ENCODE results near the gene GPR156. TPM values are rescaled to one million over a fixed set of nuclear protein-coding genes. Genes with fewer than 3 reads are reported as not detected.

GPR156 gene
- polyA plus RNA-seq, 1 donor from 2014 or later: 0.22 TPM

DNA sequence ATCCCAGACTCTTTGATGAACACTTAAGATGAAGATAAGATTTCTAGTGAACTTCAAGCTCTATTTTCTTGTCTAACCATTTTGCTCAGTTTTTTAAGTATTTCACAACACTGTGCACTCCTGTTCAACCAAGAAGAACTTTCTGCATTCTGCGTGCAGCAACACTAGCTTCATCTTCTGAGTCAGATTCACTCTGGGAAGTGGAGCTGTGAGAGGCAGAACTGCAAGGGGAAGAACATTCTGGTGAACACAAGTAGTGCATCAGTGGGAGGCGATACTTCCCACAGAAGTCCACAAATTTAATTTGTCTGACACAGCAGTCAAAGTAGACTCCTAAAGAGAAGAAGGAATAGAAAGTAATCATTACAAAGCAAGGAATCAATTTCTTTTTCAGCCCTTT, 46.1 kb upstream of the GPR156 start:
- Histone ChIP-seq H3K27me3 (ENCODE audit: insufficient read depth, low read depth, low read length) (no peaks in the 10 kb centered on the region), H3K27ac (ENCODE audit: low read length) (no peak overlapping the region), H3K4me2 (ENCODE audit: low read length) (no peak overlapping the region), H4K20me1 (ENCODE audit: insufficient read depth) (no peaks in the 10 kb centered on the region), H3K9me3 (ENCODE audit: low read length) (no peaks in the 10 kb centered on the region), H3K9ac (ENCODE audit: low read length) (no peak overlapping the region), H3K79me2 (replicated peaks; ENCODE audit: insufficient read depth, low read length) (no peaks in the 10 kb centered on the region), H3K4me3 (ENCODE audit: low read length) (no peak overlapping the region), H3K36me3 (ENCODE audit: insufficient read depth, low read length) (peaks cover 6% of the 10 kb centered on the region), H2AFZ (ENCODE audit: low read depth, low read length) (no peak overlapping the region), H3F3A (ENCODE audit: insufficient read depth, low read length, poor library complexity, severe bottlenecking) (no peaks in the 10 kb centered on the region), H3K9me2 (ENCODE audit: insufficient read depth, low read length) (no peaks in the 10 kb centered on the region)
- TF ChIP-seq, protein P1, sequence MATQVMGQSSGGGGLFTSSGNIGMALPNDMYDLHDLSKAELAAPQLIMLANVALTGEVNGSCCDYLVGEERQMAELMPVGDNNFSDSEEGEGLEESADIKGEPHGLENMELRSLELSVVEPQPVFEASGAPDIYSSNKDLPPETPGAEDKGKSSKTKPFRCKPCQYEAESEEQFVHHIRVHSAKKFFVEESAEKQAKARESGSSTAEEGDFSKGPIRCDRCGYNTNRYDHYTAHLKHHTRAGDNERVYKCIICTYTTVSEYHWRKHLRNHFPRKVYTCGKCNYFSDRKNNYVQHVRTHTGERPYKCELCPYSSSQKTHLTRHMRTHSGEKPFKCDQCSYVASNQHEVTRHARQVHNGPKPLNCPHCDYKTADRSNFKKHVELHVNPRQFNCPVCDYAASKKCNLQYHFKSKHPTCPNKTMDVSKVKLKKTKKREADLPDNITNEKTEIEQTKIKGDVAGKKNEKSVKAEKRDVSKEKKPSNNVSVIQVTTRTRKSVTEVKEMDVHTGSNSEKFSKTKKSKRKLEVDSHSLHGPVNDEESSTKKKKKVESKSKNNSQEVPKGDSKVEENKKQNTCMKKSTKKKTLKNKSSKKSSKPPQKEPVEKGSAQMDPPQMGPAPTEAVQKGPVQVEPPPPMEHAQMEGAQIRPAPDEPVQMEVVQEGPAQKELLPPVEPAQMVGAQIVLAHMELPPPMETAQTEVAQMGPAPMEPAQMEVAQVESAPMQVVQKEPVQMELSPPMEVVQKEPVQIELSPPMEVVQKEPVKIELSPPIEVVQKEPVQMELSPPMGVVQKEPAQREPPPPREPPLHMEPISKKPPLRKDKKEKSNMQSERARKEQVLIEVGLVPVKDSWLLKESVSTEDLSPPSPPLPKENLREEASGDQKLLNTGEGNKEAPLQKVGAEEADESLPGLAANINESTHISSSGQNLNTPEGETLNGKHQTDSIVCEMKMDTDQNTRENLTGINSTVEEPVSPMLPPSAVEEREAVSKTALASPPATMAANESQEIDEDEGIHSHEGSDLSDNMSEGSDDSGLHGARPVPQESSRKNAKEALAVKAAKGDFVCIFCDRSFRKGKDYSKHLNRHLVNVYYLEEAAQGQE (IDR thresholded peaks at IDR 0.05; ENCODE audit: borderline replicate concordance): no peak
- no peak for TF ChIP-seq EP300 (conservative IDR thresholded peaks at IDR 0.05; ENCODE audit: poor library complexity, severe bottlenecking)
- no peak for TF ChIP-seq MXI1 (conservative IDR thresholded peaks at IDR 0.05; ENCODE audit: poor library complexity, severe bottlenecking)
- no peak for TF ChIP-seq POLR2AphosphoS5 (IDR thresholded peaks at IDR 0.05)
- TF ChIP-seq RAD21 (conservative IDR thresholded peaks at IDR 0.05): no peak
- TF ChIP-seq, protein P2, sequence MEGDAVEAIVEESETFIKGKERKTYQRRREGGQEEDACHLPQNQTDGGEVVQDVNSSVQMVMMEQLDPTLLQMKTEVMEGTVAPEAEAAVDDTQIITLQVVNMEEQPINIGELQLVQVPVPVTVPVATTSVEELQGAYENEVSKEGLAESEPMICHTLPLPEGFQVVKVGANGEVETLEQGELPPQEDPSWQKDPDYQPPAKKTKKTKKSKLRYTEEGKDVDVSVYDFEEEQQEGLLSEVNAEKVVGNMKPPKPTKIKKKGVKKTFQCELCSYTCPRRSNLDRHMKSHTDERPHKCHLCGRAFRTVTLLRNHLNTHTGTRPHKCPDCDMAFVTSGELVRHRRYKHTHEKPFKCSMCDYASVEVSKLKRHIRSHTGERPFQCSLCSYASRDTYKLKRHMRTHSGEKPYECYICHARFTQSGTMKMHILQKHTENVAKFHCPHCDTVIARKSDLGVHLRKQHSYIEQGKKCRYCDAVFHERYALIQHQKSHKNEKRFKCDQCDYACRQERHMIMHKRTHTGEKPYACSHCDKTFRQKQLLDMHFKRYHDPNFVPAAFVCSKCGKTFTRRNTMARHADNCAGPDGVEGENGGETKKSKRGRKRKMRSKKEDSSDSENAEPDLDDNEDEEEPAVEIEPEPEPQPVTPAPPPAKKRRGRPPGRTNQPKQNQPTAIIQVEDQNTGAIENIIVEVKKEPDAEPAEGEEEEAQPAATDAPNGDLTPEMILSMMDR (IDR thresholded peaks at IDR 0.05; ENCODE audit: poor library complexity, severe bottlenecking): no peak
- TF ChIP-seq EZH2 (IDR thresholded peaks at IDR 0.05; ENCODE audit: borderline replicate concordance, insufficient read depth, low read length, poor library complexity, severe bottlenecking): no peak
- TF ChIP-seq SMC3 (conservative IDR thresholded peaks at IDR 0.05; ENCODE audit: poor library complexity): no peak
- TF ChIP-seq TAF1 (IDR thresholded peaks at IDR 0.05; ENCODE audit: low read depth): no peak

DNA sequence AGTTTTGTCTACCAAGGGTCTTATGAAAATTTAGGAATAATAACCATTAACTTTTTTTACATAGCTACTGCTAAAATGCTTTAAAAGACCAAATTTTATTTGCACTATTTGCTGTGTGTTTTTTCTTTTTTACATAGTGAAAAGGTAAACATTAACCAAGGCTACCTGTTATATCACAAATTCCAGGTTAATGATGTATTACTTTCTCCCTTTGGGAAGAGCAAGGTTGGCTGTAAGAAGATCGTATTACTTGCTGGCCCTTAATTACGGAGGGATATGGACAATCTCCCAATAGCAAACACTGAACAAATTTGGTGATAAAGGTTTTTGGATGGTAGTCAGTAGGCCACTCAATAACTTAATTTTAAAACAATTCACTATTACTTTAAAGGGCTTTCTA, 41.8 kb upstream of the GPR156 start:
- no peaks in the 10 kb centered on the region for H3F3A ChIP-seq (ENCODE audit: insufficient read depth, low read length, poor library complexity, severe bottlenecking)
- no peaks in the 10 kb centered on the region for H3K9me2 ChIP-seq (ENCODE audit: insufficient read depth, low read length)
- no peaks in the 10 kb centered on the region for H3K9me3 ChIP-seq (ENCODE audit: low read length)
- peaks cover 6% of the 10 kb centered on the region for H3K36me3 ChIP-seq (ENCODE audit: insufficient read depth, low read length)
- H2AFZ ChIP-seq (ENCODE audit: low read depth, low read length): no peak overlapping the region
- TF ChIP-seq EZH2 (IDR thresholded peaks at IDR 0.05; ENCODE audit: borderline replicate concordance, insufficient read depth, low read length, poor library complexity, severe bottlenecking): no peak
- TF ChIP-seq MXI1 (conservative IDR thresholded peaks at IDR 0.05; ENCODE audit: poor library complexity, severe bottlenecking): no peak
- no peak for TF ChIP-seq EP300 (conservative IDR thresholded peaks at IDR 0.05; ENCODE audit: poor library complexity, severe bottlenecking)
- TF ChIP-seq TAF1 (IDR thresholded peaks at IDR 0.05; ENCODE audit: low read depth): no peak
- TF ChIP-seq RAD21 (conservative IDR thresholded peaks at IDR 0.05): no peak
- TF ChIP-seq, protein P1 (IDR thresholded peaks at IDR 0.05; ENCODE audit: borderline replicate concordance): no peak
- TF ChIP-seq, protein P2 (IDR thresholded peaks at IDR 0.05; ENCODE audit: poor library complexity, severe bottlenecking): no peak
- no peaks in the 10 kb centered on the region for H4K20me1 ChIP-seq (ENCODE audit: insufficient read depth)
- H3K4me2 ChIP-seq (ENCODE audit: low read length): no peak overlapping the region
- no peak overlapping the region for H3K27ac ChIP-seq (ENCODE audit: low read length)
- H3K79me2 ChIP-seq (replicated peaks; ENCODE audit: insufficient read depth, low read length): no peaks in the 10 kb centered on the region
- no peak overlapping the region for H3K4me3 ChIP-seq (ENCODE audit: low read length)
- no peak overlapping the region for H3K9ac ChIP-seq (ENCODE audit: low read length)
- H3K27me3 ChIP-seq (ENCODE audit: insufficient read depth, low read depth, low read length): no peaks in the 10 kb centered on the region
